Urothelium cell line (cell line): ENCODE results near the gene CEP170B.
"Not testable (repeated sequence)": the region's sequence is repeated elsewhere in the genome, so short reads cannot be mapped to it uniquely, and the experiment has no call there.

Experiments used
- DNase-seq: peaks from one replicate; pipeline ENCODE4 v3.0.0; 2011; ENCODE audit warnings: low spot score, mixed read lengths
- FAIRE-seq: peaks from 2 replicates; lab custom pipeline; 2011; peaks lifted over from hg19 to GRCh38; lab: Jason Lieb, UNC

CEP170B gene

GRCh38 chr14:104888489-104889374, 23.7 kb downstream of the CEP170B start:
- FAIRE-seq (no peak), DNase-seq (no peak)

GRCh38 chr14:104889375-104889757, 24.3 kb downstream of the CEP170B start:
- DNase-seq (no peak), FAIRE-seq (no peak)

GRCh38 chr14:104890292-104890691, 25.2 kb downstream of the CEP170B start:
- not testable (repeated sequence) for FAIRE-seq, DNase-seq

- FAIRE-seq: no peak
- DNase-seq: no peak
These were observed 26.1 kb downstream of the CEP170B start for GRCh38 chr14:104891121-104891551.

- no peak for FAIRE-seq
These were observed 26.8 kb downstream of the CEP170B start for GRCh38 chr14:104891664-104892530.

GRCh38 chr14:104892531-104893434, 27.7 kb downstream of the CEP170B start:
- FAIRE-seq: no peak

More at GRCh38 chr14:104891664-104892530, 26.8 kb downstream of the CEP170B start:
- no peak for DNase-seq

GRCh38 chr14:104893435-104894207, 28.6 kb downstream of the CEP170B start:
- DNase-seq (no peak), FAIRE-seq (no peak)

More at GRCh38 chr14:104892531-104893434, 27.7 kb downstream of the CEP170B start:
- DNase-seq: no peak

- no peak for FAIRE-seq
These were observed 29.5 kb downstream of the CEP170B start for GRCh38 chr14:104894331-104895206.

GRCh38 chr14:104895207-104895785, 30.2 kb downstream of the CEP170B start:
- FAIRE-seq: no peak

More at GRCh38 chr14:104894331-104895206, 29.5 kb downstream of the CEP170B start:
- DNase-seq: no peak

GRCh38 chr14:104895786-104896661, 31.0 kb downstream of the CEP170B start:
- FAIRE-seq (no peak), DNase-seq (no peak)

More at GRCh38 chr14:104895207-104895785, 30.2 kb downstream of the CEP170B start:
- no peak for DNase-seq

- FAIRE-seq: no peak
- DNase-seq: no peak
These were observed 32.5 kb downstream of the CEP170B start for GRCh38 chr14:104897330-104898194.

GRCh38 chr14:104898195-104898558, 33.1 kb downstream of the CEP170B start:
- FAIRE-seq: no peak
- DNase-seq: no peak

GRCh38 chr14:104898870-104899510, 33.9 kb downstream of the CEP170B start:
- no peak for FAIRE-seq
- DNase-seq: no peak

GRCh38 chr14:104899781-104900180, 34.7 kb downstream of the CEP170B start:
- FAIRE-seq: no peak
- no peak for DNase-seq

GRCh38 chr14:104900639-104901512, 35.8 kb downstream of the CEP170B start:
- DNase-seq (no peak), FAIRE-seq (no peak)
